Hematopoietic multipotent progenitor cell treated with erythropoietin and hydrocortisone succinate and interleukin-3 and kit ligand, for 15 days (in vitro differentiated cells): Measurements from ENCODE around the gene LHFPL5.

ENCODE experiments used
- DNase-seq: peaks from one replicate; pipeline ENCODE4 v3.0.0-alpha.2; 2015; ENCODE audit warnings: low spot score

The LHFPL5 gene

DNA sequence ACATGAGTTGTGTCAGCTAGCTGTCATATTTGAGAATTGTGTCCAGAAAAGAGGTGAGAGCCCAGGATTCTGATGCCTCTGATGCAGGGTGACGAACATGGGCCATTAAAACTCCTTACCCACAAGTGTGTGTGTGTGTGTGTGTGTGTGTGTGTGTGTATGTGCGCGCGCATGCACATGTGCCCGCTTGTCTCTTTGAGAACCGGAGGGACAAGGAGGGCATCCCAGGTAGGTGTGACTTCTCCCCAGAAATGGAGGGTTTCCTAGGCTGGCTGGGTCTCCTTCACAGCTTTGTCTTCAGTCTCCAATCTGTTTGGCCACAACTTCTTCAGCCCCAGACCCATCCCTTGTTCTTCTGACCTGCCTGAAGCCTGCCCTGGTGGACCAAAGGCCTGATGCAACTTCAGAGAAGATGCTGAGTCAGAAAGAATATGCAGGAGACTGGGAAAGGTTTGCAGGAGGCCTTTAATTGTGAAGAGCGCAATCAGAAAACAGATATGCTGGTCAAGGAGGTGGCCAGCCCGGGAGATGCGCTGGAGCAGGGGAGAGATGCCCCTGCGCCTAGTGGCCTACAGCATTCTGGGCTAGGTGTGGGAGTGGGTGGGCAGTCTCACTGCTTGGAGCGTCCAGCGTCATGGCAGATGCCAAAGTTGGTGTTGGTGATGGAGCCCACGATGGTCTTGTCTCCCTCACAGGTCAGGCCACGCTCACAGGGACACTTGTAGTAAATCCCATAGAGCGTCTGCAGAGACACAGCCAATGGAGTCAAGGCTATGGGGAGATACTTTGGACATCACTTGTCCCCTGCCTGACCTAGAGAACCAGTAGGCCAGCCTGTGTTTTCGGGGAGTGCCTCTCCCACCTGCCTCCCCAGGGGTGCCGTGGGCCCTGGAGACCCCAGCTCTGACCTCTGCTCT lies 10.4 kb upstream of the LHFPL5 start:
- no peak for DNase-seq

DNA sequence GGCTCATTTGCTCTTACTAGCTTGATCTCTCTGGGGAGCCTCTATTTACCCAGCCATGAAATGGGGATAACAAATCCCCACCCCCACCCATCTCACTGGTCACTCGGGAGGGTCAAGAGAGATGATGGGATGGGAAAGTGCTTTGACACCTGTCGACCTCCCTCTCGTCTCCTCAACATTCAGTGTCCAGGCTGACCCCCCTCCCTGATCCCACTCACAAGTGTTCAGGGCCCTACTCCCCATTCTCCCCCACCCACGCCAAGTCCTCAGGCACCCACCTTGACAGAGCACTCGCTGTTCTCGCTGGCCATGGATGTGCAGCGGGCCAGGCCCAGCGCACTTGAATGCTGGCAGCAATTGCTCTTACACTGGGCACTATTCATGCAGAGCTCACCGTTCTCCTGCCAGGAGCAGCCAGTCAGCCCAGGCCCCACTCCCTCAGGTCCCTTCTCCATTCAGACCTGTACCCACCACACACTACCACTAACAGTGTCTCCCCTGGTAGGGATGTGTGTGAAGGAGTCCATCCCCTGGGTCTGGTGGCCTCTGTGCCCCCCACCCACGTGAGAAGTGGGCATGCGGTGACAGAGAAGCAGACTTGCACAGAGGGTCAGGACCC lies 9.6 kb upstream of the LHFPL5 start:
- DNase-seq, result no peak

DNA sequence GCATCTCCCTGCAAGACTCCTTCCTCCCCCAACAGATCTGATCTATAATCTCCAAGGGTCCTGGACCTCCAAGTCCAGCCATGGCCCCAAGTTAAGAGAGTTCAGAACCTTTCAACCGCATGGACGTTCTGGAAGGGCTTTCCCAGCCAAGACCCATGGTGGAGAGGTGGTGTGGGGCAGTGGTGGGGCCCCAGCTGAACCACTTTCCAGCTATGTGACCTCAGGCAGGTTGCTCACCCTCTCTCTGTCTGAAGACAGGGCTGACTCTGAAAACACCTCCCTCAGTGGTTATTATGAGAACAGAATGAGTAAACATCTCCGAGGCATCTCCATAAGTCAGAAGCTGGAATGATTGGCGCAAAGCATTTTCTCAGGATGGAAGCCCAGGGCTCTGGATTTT lies 8.9 kb upstream of the LHFPL5 start:
- DNase-seq, result no peak

DNA sequence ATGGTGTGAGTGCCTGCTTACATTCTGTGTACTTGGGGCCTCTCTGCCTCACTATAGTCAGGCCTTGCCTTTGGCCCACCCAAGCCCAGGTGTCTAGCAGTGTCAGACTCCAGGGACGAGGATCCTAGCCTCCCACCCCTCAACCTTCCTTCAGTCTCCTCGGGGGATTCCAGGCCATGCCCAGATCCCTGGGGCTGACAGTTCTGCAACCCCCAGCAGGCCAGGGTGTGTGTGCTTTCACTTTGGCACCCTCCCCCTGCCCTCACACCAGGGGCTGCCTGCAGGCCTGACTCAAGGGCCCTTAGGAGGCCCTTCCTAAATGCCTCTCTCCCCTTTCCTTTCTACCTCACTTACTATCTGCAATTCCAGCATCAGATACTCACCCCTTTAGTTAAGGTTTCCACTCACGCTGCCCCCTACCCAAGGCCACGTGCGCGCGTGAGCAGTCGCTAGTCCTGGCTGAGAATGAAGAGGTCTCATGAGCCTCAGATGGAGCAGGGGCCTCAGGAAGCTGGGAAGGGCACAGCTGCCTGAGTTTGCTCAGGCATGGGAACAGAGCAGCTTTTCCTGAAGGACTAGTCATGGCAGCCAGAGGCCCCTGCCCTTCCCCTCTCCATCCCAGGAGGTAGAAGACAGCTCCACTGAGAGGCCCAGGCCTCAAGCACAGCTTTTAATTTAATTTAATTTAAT lies 7.2 kb upstream of the LHFPL5 start:
- DNase-seq, result no peak

DNA sequence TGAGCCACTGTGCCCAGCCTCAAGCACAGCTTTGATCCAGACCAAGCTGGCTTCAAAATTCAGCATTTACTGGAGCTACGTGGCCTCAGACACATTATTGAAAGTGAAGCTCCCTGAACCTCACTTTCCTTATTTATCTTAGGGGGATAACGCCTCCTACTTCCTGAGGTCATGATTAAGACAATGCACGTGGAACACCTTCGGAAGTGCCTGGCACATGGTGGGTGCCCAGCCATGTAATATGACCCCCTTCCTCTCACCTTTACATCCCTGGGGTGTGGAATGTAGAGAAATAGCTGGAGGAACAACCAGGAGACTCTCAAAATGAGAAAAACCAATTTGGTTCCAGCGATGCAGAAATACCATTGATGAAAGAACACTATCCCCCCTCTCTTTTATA lies 6.4 kb upstream of the LHFPL5 start:
- DNase-seq, result no peak

DNA sequence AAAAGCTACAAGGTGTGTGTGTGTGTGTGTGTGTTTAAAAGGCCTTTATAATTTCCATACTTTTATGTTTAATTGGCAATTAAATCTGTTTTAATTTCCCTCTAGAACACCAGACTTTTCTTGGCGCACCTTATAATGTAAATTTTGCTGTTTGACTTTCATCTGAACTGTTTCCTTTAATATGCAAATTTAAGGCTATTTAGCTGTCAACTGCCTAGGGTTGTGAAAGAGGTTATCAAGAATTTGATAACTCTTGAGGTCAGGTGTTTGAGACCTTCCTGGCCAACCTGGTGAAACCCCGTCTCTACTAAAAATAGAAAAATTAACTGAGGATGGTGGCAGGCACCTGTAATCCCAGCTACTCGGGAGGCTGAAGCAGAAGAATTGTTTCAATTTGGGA lies 4.0 kb upstream of the LHFPL5 start:
- DNase-seq, result no peak

DNA sequence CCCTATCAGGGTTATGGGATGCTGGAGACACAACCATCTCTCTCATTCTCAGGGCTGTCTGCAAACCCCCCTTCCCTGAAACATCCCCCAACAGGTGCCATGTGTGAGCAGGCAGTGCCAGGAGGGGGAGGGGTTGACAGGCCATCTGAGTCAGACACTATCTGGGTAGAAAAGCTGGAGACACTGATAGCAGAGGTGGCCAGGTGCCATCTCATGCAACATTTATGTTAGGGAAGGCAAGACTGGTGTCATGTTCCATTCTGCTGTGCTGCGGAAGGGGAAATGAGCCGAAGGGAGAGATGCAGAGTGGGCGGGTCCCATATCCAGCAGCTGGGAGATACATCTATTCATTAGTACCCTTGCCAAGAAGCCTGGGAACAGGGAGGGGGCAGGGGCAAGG lies 3.5 kb downstream of the LHFPL5 start:
- no peak for DNase-seq

DNA sequence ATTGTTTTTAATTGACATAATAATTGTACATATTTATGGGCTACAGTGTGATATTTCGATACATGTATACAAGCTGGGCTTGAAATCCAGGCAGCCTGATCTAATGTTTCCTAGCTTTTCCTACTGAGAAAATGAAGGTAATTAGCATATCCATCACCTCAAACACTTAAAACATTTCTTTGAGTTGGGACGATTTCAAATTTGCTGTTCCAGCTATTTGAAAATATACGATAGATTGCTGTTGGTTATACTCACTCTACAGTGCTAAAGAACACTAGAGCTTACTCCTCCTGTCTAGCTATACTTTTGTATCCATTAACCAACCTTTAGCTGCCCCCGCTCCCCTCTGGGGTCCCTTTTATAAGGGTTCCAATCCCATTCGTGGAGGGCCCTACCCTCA lies 4.7 kb downstream of the LHFPL5 start:
- DNase-seq, result no peak

DNA sequence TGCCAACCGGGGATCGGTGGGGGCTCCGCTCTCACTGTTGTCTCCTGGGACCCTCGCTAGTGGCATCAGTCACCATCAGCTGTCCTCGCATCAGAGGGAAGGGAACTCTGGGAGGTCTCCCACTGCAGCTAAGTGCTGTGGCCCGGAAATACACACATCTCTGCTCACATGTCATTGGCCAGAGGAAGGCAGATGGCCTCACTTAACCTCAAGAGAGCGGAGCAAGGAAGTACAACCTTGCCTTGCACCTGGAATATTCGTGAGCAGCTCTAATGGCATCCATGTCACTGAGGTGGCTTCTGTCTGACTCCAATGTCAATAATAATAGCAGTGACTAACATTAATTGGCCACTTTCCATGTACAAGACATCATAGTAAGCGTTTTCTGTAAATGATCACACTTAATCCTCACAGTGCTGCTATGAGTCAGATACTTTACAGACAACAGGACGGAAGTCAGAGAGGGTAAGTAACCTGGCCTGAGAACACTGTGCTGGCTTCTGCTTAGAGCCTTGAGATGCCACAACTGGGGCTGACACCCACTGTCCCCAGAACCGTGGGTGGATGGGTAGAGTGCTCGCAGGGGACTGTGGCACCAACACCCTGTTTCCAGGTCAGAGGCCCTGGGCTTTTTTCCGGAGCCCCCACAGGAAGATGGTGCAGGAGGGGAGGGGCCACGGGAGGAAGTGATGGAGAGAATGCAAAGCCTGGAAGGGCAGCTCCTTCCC lies 6.0 kb downstream of the LHFPL5 start:
- no peak for DNase-seq

DNA sequence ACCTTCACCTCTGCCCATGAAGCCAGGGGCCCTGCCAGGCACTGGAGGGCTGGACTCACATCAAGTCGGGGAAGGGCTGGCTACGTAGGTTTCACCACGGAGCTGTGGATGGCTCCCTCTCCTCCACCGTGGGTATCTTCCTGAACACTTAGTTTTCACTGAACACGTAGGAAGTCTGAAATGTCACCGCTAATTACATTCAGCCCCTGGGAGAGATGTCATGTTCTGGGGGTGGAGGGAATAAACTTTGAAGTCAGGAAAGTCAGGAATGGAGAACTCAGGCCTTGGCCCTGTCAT lies 6.5 kb downstream of the LHFPL5 start:
- DNase-seq, result no peak

DNA sequence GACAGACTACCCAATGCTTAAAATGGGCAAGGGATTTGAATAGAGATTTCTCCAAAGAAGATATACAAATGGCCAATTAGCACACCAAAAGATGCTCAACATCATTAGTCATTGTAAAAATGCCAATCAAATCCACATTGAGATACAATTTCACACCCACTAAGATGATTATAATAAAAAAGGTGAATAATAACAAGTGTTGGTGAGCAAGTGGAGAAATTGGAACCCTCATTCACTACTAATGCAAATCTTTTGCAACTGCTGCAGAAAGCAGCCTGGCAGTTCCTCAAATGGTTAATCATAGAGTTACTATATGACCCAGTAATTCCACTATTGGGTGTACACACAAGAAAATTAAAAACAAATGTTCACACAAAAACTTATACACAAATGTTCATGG lies 12.4 kb downstream of the LHFPL5 start:
- no peak for DNase-seq

DNA sequence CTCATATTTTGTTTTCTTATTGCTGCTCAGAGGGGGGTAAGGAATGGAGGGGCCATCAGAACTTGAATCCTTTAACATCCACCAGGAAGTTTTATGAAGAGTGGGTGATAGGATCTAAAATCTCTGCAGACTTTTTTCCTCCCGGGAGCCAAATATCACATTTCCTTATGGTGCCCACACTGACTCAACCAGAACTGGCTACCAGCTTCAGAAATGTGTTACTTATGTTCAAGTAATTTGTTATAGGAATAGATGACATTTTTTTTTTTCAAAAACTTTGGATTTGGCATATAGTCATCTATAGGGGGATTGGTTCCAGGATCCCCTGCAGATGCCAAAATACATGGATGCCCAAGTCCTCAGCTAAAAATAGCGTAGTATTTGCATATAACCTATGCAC lies 18.4 kb downstream of the LHFPL5 start:
- DNase-seq, result no peak

DNA sequence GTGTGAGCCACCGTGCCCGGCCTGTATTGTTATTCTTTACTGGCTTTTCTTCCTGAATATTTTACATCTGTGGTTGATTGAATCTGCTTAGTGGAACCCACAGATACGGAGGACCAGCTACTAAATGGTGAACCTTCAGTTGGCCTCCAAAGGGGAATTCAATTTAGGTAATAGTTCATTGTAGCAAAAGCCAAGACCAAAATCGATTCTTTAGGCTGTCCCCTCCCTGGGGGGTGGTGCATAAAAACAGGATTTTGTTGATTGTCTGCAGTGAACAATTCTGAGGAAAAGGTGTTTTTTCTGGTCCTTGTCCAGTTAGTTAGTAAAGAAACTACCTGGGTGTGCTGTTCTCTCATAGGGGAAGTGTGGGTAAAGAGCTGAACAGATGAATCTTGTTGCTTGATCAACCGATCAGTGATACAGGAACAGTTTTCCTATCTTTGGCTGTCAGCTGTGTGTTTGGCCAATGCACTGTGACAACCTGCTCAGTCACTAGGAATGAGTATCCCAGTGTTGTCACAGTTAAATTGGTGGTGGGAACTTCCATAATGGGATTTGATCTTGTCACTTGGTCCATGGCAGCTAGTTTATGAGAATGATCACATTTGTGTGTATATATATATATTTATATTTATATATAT lies 19.5 kb downstream of the LHFPL5 start:
- DNase-seq, result no peak

DNA sequence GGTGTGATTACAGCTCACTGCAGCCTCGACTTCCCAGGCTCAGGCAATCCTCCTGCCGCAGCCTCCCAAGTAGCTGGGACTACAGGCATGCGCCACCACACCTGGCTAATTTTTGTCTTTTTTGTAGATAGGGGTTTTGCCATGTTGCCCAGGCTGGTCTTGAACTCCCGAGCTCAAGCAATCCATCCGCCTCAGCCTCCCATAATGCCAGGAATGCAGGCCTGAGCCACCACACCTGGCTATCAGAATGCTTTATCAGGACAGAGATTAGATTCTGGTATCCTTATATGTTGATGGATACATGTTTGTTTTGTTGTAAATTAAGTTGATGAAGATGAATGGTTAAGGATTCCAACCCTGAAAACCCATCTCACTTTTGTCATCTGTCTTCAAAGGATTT lies 24.2 kb downstream of the LHFPL5 start:
- DNase-seq, result no peak

DNA sequence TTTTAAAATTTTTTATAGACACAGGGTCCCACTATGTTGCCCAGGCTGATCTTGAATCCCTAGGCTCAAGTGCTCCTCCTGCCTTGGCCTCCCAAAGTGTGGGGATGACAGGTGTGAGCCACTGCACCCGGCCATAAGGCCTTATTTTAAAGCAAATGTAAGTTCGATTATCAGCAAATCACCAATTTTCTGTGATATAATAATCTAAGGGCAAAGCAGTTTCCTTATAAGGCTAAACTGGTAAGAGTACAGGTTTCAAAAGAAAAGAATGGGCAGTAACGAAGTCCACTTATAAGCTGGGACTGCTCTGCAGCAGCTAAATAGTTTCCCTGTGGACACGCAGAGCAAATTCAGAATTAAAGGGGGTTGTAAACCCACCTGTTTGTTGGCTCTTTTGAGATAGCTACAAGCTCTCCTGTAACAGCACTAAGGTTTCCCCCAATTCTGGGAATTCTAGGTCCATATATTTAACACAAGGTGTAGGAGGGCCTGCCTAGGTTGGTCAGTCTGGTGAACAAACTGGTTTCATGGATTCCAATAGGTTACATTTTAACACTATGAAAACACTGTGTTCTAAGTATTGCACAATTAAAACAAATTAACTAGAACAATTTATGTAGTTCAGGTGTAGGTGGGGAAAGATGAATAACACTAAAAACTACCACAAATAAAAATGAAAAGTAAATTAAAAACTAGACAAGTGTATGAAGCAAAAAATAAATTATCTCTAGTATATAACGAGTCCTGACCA lies 26.3 kb downstream of the LHFPL5 start:
- DNase-seq, result no peak

DNA sequence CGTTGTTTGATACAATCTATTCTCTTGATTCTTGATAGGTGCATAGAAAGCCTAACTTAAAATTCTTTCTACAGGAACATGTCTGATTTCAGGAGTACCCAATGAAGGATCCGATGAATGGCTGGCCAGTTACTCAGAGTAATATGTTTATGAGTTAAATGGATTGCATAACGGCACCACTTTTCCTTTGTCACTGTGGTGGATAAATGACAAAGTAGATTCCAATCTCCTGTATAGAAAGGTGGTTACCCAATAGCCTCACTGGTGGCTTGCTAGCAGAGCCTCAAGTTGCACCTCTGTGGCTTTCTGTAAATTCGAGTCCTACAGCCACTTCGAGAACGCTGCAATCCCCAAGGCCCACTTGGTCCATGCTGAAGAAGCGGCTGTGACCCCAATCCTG lies 28.4 kb downstream of the LHFPL5 start:
- DNase-seq, result no peak

DNA sequence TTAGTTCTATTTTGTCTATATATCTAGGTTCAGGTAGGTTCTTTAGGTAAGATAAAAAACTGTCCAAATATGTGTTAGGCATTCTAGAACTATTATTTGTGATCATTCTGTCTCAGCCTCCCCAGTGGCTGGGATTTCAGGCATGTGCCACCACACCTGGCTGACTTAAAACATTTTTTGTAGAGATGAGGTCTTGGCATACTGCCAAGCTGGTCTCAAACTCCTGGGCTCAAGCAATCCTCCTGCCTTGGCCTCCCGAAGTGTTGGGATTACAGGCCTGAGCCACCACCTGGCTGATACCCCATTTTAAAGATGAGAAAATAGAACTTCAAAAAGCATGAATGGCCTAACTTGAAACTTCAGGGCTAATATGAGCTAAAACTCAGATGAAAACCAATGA lies 33.9 kb downstream of the LHFPL5 start:
- no peak for DNase-seq

DNA sequence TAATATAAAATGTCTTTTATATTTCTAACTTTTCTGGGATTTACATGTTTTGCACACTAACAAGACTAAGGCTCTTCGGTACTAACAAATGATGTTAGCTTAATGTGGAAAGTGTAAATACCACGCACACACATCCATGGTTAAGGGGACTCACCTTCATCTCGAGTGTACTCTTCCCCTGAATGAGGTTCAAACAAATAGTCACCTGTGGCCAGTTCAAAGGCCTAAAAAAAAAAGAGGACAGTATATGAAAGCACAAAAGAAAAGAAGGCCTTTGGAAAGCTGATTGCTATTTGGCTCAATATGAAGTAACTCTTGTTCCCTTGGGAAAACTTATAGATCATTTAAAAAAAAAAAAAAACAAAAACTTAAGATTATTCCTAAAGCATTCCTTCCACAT lies 37.2 kb downstream of the LHFPL5 start:
- DNase-seq, result no peak

DNA sequence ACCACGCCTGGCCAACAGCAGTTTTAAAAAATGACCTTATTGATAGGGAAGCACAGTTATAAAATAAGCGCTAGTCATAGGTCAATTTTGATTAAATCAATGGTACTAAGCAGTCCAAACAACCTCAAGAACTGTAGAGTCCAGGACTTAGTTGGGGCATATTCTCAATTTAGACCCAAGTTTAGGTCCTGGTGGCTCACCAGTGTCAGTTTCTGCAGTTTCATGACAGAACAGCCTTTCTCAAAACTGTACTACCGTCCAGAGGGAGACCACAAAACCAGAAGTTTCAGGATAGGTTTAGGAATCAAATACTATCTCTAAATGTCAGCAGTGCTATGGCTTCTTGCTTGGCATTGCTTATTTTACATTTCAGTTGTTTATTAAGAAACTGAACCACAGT lies 39.1 kb downstream of the LHFPL5 start:
- no peak for DNase-seq

DNA sequence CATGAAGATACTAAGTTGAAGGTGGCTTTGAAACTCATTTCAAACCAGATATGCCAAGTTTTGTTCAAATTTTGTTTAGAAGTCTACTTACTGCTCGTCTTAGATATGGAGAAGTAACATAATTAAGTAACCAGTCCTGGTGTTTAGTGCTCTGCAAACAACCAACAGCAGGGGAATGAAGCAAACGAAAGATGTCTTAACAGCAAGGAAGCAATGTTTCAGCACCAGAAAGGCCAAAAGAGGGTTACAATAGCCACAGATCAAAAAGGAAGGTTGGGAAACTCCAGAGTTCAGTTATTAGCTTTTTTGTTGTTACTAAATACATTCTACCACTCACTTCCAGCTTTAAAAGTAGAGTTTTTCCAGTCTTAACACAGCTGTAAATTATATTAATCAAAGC lies 45.1 kb downstream of the LHFPL5 start:
- no peak for DNase-seq

DNA sequence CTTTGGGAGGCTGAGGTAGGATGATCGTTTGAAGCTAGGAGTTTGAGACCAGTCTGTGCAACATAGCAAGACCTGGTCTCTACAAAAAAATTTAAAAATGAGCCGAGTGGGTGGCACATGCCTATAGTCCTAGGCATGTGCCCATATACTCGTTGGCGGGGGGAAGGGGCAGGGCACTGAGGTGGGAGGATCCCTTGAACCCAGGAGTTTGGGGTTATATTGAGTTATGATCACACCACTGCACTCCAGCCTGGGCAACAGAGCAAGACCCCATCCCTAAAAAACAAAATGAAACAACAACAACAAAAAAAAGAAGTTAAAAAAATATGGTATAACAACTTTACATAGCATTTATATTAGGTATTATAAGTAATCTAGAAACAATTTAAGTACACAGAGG lies 47.8 kb downstream of the LHFPL5 start:
- DNase-seq, result no peak

DNA sequence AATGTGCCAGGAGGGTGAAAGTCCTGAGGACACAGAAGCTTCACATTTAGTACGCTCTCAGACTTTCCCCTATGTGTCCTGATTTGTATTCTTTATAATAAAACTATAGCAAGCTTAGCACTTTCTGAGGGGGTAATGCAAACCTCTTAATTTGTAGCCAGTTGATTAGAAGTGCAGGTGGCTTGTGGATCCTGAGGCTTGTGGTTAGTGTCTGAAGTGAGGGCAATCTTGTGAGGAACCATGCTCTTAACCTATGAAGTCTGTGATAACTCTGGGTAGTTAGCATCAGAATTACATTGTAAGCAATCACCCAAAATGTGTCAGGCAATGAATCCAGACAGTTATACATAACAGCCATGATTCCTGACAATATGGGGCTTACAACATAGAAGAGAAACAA lies 51.1 kb downstream of the LHFPL5 start:
- DNase-seq, result no peak
